Vagina (tissue), 2 donors: ENCODE data around the gene TPCN2. TPM values are rescaled to one million over a fixed set of nuclear protein-coding genes. Genes with fewer than 3 reads are reported as not detected.

Experiments used
- DNase-seq, 2 donors: peaks; one replicate each; pipeline ENCODE4 v3.0.0-alpha.2; 2017; ENCODE audit errors: extremely low spot score in 2 of 2
- H3K27ac ChIP-seq: fragments of 200-600 bp; sonication (generic); one replicate; pipeline ENCODE4 v1.5.1; 2019
- H3K27me3 ChIP-seq: fragments of 200-600 bp; sonication (generic); one replicate; pipeline ENCODE4 v1.5.1; 2019
- H3K36me3 ChIP-seq, 2 donors: fragments of 200-600 bp; sonication (generic); one replicate each; pipeline ENCODE4 v1.5.1; 2017 to 2019
- H3K4me1 ChIP-seq: fragments of 200-600 bp; sonication (generic); one replicate; pipeline ENCODE4 v1.5.1; 2019
- H3K4me3 ChIP-seq, 2 donors: fragments of 200-600 bp; sonication (generic); 1 replicate in 1 of 2; 2 replicates in 1 of 2; pipeline ENCODE4 v1.5.1; 2016 to 2019
- H3K9me3 ChIP-seq: fragments of 200-600 bp; sonication (generic); one replicate; pipeline ENCODE4 v1.5.1; 2019
- CTCF ChIP-seq, 3 experiments: fragments of 450-650 bp in 2 of 3; fragments of 200-600 bp in 1 of 3; sonication (generic) in 1 of 3; IDR thresholded peaks; one replicate each; pipeline ENCODE4 v1.5.1; 2017 to 2019; ENCODE audit warnings: antibody characterized with exemption in 3 of 3, mild to moderate bottlenecking in 2 of 3, moderate library complexity in 2 of 3
- POLR2A ChIP-seq, 2 donors: fragments of 450-650 bp; IDR thresholded peaks; one replicate each; pipeline ENCODE4 v1.6.1; 2017; ENCODE audit warnings: antibody characterized with exemption in 2 of 2, mild to moderate bottlenecking in 2 of 2, moderate library complexity in 2 of 2
- POLR2AphosphoS5 ChIP-seq, 2 donors: sonication (generic); formaldehyde crosslinking; IDR thresholded peaks; one replicate each; pipeline ENCODE4 v1.9.0; 2017; ENCODE audit warnings: antibody characterized with exemption in 2 of 2, mild to moderate bottlenecking in 2 of 2, low read depth in 1 of 2; ENCODE audit not compliant: insufficient read depth in 1 of 2
- intact Hi-C: fragments of 100-400 bp; cut with DNase I; formaldehyde crosslinking; loops from one replicate; pipeline ENCODE4 v1.15.1; 2023
- total RNA-seq: library from RNA; depleted of rRNA; stranded (reverse); fragments of >200 nt; gene quantifications from one replicate; pipeline ENCODE4 v1.2.3, GENCODE V29; 2016

TPCN2 gene
- total RNA-seq, 1 donor from 2014 or later = 21.1 TPM

DNA sequence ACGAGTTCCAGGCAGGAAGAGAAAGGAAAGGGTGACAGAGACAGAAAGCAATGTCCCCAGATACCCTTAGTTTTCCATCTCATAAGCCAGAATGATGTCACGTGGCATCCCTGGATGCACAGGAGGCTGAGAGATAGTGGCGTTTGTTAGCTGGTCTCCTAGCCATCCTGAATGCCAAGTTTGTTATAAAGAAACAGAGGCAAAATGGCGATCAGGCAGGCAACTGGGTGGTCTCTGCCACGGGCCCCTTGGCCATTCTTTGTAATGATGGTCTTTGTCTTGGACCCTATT, 112.3 kb downstream of the TPCN2 start:
- no peak for TF ChIP-seq POLR2AphosphoS5 (IDR thresholded peaks at IDR 0.05; ENCODE audit: insufficient read depth in 1 of 2, low read depth in 1 of 2)
- TF ChIP-seq POLR2A (IDR thresholded peaks at IDR 0.05) = no peak
- TF ChIP-seq CTCF (IDR thresholded peaks at IDR 0.05) = no peak
- Histone ChIP-seq H3K27me3 (no peaks in the 10 kb centered on the region), H3K36me3 (no peaks in the 10 kb centered on the region), H3K9me3 (no peaks in the 10 kb centered on the region), H3K27ac (no peak overlapping the region), H3K4me1 (peaks cover 21% of the 10 kb centered on the region), H3K4me3 (no peak overlapping the region)
- intact Hi-C loops = no loop called here
- no peak for DNase-seq

DNA sequence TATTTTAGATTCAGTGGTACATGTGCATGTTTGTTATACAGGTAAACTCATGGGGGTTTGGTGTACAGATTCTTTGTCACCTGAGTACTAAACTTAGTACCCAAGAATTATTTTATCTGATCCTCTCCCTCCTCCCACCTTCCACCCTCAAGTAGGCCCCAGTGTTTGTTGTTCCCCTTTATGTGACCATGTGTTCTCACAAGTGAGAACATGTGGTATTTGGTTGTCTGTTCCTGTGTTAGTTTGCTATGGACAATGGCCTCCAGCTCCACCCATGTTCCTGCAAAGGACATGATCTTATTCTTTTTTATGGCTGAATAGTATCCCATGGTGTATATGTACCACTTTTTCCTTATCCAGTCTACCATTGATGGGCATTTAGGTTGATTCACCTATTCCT, 113.8 kb downstream of the TPCN2 start:
- TF ChIP-seq POLR2AphosphoS5 (IDR thresholded peaks at IDR 0.05; ENCODE audit: insufficient read depth in 1 of 2, low read depth in 1 of 2) = no peak
- no peak for TF ChIP-seq CTCF (IDR thresholded peaks at IDR 0.05)
- TF ChIP-seq POLR2A (IDR thresholded peaks at IDR 0.05) = no peak
- H3K27me3 ChIP-seq = no peaks in the 10 kb centered on the region
- H3K27ac ChIP-seq = no peak overlapping the region
- H3K9me3 ChIP-seq = no peaks in the 10 kb centered on the region
- DNase-seq = no peak
- H3K36me3 ChIP-seq = no peaks in the 10 kb centered on the region
- intact Hi-C loops = no loop called here
- H3K4me1 ChIP-seq = peaks cover 18% of the 10 kb centered on the region
- H3K4me3 ChIP-seq = no peak overlapping the region

DNA sequence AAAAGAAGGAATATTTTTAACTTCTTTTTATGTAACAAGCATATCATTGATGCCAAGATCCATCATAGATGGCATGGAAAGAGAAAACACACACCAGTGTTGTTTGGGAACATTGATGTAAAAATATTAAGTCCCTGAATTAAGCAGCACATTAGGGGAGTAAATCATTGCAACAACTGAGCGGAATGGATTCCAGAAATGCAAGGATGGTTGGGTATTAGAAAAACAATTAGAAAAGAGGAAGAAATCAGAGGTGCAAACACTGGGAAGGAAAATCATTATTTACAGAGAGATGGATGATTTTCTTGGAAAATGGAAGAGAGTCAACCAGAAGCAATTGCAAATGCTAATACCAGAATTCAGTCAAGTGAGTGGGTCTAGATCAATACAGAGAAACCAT, 115.1 kb downstream of the TPCN2 start:
- Histone ChIP-seq H3K4me3 (no peak overlapping the region), H3K9me3 (no peaks in the 10 kb centered on the region), H3K27me3 (no peaks in the 10 kb centered on the region), H3K36me3 (no peaks in the 10 kb centered on the region), H3K4me1 (peaks cover 13% of the 10 kb centered on the region), H3K27ac (no peak overlapping the region)
- no peak for TF ChIP-seq CTCF (IDR thresholded peaks at IDR 0.05)
- no peak for TF ChIP-seq POLR2AphosphoS5 (IDR thresholded peaks at IDR 0.05; ENCODE audit: insufficient read depth in 1 of 2, low read depth in 1 of 2)
- TF ChIP-seq POLR2A (IDR thresholded peaks at IDR 0.05) = no peak
- intact Hi-C loops = no loop called here
- DNase-seq = no peak

GRCh38 chr11:69164824-69165223, 116.1 kb downstream of the TPCN2 start:
- peaks cover 13% of the 10 kb centered on the region for H3K4me1 ChIP-seq
- intact Hi-C loops = no loop called here
- TF ChIP-seq CTCF (IDR thresholded peaks at IDR 0.05) (no peak), POLR2A (IDR thresholded peaks at IDR 0.05) (no peak), POLR2AphosphoS5 (IDR thresholded peaks at IDR 0.05; ENCODE audit: insufficient read depth in 1 of 2, low read depth in 1 of 2) (no peak)
- no peak overlapping the region for H3K4me3 ChIP-seq
- H3K9me3 ChIP-seq = no peaks in the 10 kb centered on the region
- no peak overlapping the region for H3K27ac ChIP-seq
- H3K36me3 ChIP-seq = no peaks in the 10 kb centered on the region
- no peaks in the 10 kb centered on the region for H3K27me3 ChIP-seq
- DNase-seq = no peak

DNA sequence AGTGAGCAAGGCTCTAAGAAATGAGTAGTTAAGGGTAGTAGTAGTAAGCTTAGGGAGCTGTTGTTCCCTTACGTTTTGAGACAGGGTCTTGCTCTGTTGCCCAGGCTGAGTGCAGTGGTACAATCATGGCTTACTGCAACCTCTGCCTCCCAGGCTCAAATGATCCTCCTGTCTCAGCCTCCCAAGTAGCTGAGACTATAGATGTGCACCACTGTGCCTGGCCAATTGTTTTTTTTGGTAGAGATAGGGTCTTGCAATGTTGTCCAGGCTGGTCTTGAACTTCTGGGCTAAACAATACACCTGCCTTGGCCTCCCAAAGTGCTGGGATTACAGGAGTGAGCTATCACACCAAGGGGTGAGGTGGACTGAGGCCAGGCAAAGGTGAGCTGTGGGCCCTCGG, 117.0 kb downstream of the TPCN2 start:
- H3K27ac ChIP-seq = peak overlapping the region; percentile 27
- intact Hi-C loops = no loop called here

More for the DNA sequence above, 117.0 kb downstream of the TPCN2 start:
- H3K4me1 ChIP-seq = peaks cover 13% of the 10 kb centered on the region
- H3K4me3 ChIP-seq = no peak overlapping the region
- no peaks in the 10 kb centered on the region for H3K9me3 ChIP-seq
- TF ChIP-seq POLR2A (IDR thresholded peaks at IDR 0.05) (no peak), POLR2AphosphoS5 (IDR thresholded peaks at IDR 0.05; ENCODE audit: insufficient read depth in 1 of 2, low read depth in 1 of 2) (no peak), CTCF (IDR thresholded peaks at IDR 0.05) (no peak)
- no peaks in the 10 kb centered on the region for H3K27me3 ChIP-seq
- H3K36me3 ChIP-seq = no peaks in the 10 kb centered on the region
- DNase-seq = no peak
